ENCODE results near the gene JADE1.

Gene JADE1

GRCh38 chr4:128775477-128775876 lies 34.0 kb upstream of the JADE1 start:
- H3K4me1 Mint-ChIP-seq, result peaks cover 12% of the 10 kb centered on the region
- H3K9me3 Mint-ChIP-seq, result peaks cover 18% of the 10 kb centered on the region
- H3K27ac Mint-ChIP-seq, result no peak overlapping the region
- TF ChIP-seq CTCF (IDR thresholded peaks at IDR 0.05), result no peak
- H3K27me3 Mint-ChIP-seq (ENCODE audit: low read depth, poor library complexity), result peaks cover 7% of the 10 kb centered on the region
- no peak overlapping the region for H3K4me3 Mint-ChIP-seq
- no peak for DNase-seq
- H3K36me3 Mint-ChIP-seq (ENCODE audit: low read depth), result no peaks in the 10 kb centered on the region

DNA sequence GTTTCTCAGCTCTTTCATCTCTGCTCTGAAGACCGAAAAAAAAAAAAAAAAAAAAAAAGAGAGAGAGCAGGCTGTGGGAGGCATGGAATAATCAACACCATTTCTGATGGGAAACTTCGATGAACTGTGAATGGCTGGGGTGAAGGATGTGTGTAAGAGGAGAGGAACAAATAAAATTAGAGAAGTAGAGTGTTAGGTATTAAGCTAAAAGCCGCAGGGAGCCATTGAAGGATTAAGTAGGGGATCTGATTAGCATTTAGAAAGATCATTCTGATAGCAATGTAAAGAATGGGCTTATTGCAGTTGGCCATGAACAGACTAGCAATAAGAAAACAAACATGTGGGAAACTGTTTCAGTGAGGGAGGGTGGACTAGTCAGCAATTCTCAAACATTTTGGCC lies 33.6 kb upstream of the JADE1 start:
- H3K4me1 Mint-ChIP-seq, result peaks cover 14% of the 10 kb centered on the region
- H3K27me3 Mint-ChIP-seq (ENCODE audit: low read depth, poor library complexity), result peaks cover 9% of the 10 kb centered on the region
- H3K9me3 Mint-ChIP-seq, result peaks cover 21% of the 10 kb centered on the region
- no peak overlapping the region for H3K4me3 Mint-ChIP-seq
- TF ChIP-seq CTCF (IDR thresholded peaks at IDR 0.05), result no peak
- no peak for DNase-seq
- no peak overlapping the region for H3K27ac Mint-ChIP-seq
- H3K36me3 Mint-ChIP-seq (ENCODE audit: low read depth), result no peaks in the 10 kb centered on the region

- no peak for DNase-seq
- Mint-ChIP-seq H3K4me3 (no peak overlapping the region), H3K27ac (no peak overlapping the region), H3K4me1 (peaks cover 14% of the 10 kb centered on the region), H3K27me3 (ENCODE audit: low read depth, poor library complexity) (peaks cover 12% of the 10 kb centered on the region), H3K36me3 (ENCODE audit: low read depth) (no peaks in the 10 kb centered on the region), H3K9me3 (peaks cover 24% of the 10 kb centered on the region)
- no peak for TF ChIP-seq CTCF (IDR thresholded peaks at IDR 0.05)
Measured at GRCh38 chr4:128776794-128777216, 32.7 kb upstream of the JADE1 start.

GRCh38 chr4:128780688-128781087 lies 28.8 kb upstream of the JADE1 start:
- no peak for TF ChIP-seq CTCF (IDR thresholded peaks at IDR 0.05)
- peaks cover 9% of the 10 kb centered on the region for H3K27me3 Mint-ChIP-seq (ENCODE audit: low read depth, poor library complexity)
- no peak overlapping the region for H3K4me3 Mint-ChIP-seq
- H3K36me3 Mint-ChIP-seq (ENCODE audit: low read depth), result no peaks in the 10 kb centered on the region
- DNase-seq, result no peak
- no peak overlapping the region for H3K27ac Mint-ChIP-seq
- peaks cover 14% of the 10 kb centered on the region for H3K4me1 Mint-ChIP-seq
- H3K9me3 Mint-ChIP-seq, result peaks cover 22% of the 10 kb centered on the region

DNA sequence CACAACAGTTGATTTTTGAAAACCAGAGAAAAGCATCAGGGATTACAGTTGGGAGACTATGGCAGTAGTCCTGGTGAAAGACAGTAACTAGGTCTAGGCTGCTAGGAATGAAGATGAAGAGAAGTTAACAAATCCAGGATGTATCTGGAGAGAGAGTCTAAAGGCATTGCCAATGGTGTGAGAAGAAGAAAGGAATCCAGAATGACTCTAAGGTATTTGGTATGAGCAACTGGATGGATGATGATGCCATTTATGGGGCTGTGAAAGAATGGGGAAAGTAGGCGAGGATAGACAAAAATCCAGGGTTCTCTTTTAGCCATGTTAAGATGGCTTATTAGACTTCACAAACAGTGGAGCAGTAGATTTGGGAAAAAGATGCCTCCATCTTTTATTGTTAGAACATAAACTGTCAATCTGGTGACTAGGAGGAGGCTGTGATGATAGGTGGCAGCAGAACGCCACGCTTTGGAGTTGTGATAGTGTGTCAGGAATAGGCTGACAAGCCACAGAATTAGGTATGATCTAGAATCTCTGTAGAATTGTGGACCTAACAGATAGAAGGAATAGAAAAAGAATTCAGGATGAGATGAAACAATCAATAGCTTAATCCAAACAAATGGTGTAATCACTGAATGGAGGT lies 27.3 kb upstream of the JADE1 start:
- no peak for DNase-seq
- Mint-ChIP-seq H3K27me3 (ENCODE audit: low read depth, poor library complexity) (peaks cover 5% of the 10 kb centered on the region), H3K9me3 (peaks cover 12% of the 10 kb centered on the region), H3K27ac (no peak overlapping the region), H3K4me1 (peaks cover 14% of the 10 kb centered on the region), H3K4me3 (no peak overlapping the region), H3K36me3 (ENCODE audit: low read depth) (no peaks in the 10 kb centered on the region)
- no peak for TF ChIP-seq CTCF (IDR thresholded peaks at IDR 0.05)
